ENCODE measurements around the gene ELMO1. TPM values are rescaled to one million over a fixed set of nuclear protein-coding genes. Genes with fewer than 3 reads are reported as not detected.
"Not testable (repeated sequence)": the region's sequence is repeated elsewhere in the genome, so short reads cannot be mapped to it uniquely, and the experiment has no call there.

ELMO1 gene
- total RNA-seq, 2 experiments from 2014 or later, result 101 TPM

DNA sequence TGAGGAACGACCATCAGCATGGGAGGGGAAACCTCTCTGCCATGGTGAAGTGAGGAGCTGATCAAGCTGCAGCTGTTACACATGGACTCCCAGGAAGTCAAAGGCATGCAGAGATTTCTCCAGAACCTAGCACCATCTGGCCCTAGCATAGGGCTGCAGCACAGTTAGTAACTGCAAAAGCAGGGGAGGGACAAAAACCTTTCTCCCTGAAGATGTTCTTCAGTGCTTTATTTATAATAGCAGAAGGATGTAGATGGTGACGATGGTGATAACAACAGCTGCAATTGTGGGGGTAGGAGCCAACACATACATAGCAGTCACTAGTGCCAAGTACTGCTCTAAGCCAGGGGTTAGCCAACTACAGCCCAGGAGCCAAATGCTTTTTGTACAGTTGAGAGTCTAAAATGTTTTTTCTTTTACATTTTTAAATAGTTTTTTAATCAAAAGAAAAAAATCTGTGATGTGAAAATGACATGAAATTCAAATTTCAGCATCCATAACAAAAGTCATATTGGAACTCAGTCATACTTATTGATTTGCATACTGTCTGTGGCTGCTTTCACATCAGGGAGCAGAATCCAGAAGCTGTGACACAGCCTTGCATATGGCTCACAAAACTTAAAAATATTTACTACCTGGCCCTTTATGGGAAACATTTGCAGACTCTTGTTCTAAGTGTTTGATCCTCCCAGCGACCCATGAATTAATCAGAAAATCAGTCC lies 299.5 kb downstream of the ELMO1 start:
- Mint-ChIP-seq H3K4me3 (no peak overlapping the region), H3K27me3 (no peaks in the 10 kb centered on the region), H3K4me1 (no peaks in the 10 kb centered on the region), H3K9me3 (ENCODE audit: low read depth) (no peaks in the 10 kb centered on the region), H3K27ac (no peak overlapping the region), H3K36me3 (peaks cover 21% of the 10 kb centered on the region)
- DNase-seq, result no peak
- CTCF ChIA-PET, result no interaction called here
- ATAC-seq, result no peak

DNA sequence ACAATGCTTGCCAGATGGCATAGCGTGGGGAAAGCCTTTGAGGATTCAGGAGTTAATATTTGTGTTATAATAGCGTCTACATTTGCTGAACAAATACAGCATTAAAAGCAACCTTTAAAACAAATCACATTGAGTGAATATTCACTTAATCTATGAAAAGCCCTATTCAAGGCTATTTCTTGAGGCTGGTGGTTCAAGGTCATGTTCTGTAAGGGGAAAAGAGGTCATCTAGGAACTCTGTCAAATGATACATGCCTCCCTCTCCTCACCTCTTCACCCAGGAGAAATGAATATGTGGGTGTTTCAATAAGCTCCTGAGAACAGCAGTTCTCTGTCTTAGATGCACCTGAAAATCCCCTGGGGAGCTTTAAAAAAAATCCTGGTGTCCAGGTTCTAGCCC lies 303.0 kb downstream of the ELMO1 start:
- H3K36me3 Mint-ChIP-seq, result peaks cover 22% of the 10 kb centered on the region
- no peaks in the 10 kb centered on the region for H3K27me3 Mint-ChIP-seq
- H3K9me3 Mint-ChIP-seq (ENCODE audit: low read depth), result peaks cover 9% of the 10 kb centered on the region
- ATAC-seq (no peak), DNase-seq (no peak)
- H3K27ac Mint-ChIP-seq, result no peak overlapping the region
- H3K4me3 Mint-ChIP-seq, result no peak overlapping the region
- CTCF ChIA-PET, result no interaction called here
- H3K4me1 Mint-ChIP-seq, result no peaks in the 10 kb centered on the region

DNA sequence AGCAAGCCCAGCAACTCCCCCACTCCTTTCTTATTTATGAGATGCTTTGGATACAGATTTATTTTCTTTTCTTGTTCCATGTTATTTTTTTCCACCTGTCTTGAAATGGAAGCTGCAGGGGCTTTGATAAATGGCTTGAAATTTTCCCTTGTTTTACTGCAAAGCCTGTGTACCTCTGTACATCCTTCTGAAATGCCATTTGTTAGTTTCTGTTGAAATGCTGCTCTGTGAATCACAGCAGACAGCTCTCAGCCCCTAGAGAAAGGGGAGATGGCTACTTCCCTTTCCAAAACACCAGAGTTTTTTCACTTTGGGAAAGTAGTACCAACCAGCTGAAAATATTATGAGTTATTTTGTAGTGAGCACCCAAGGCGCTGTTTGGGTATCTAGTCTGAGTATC lies 304.2 kb downstream of the ELMO1 start:
- Mint-ChIP-seq H3K36me3 (peaks cover 32% of the 10 kb centered on the region), H3K27ac (no peak overlapping the region), H3K9me3 (ENCODE audit: low read depth) (peaks cover 12% of the 10 kb centered on the region), H3K27me3 (no peaks in the 10 kb centered on the region), H3K4me3 (no peak overlapping the region), H3K4me1 (no peaks in the 10 kb centered on the region)
- DNase-seq (no peak), ATAC-seq (no peak)
- CTCF ChIA-PET, result no interaction called here

DNA sequence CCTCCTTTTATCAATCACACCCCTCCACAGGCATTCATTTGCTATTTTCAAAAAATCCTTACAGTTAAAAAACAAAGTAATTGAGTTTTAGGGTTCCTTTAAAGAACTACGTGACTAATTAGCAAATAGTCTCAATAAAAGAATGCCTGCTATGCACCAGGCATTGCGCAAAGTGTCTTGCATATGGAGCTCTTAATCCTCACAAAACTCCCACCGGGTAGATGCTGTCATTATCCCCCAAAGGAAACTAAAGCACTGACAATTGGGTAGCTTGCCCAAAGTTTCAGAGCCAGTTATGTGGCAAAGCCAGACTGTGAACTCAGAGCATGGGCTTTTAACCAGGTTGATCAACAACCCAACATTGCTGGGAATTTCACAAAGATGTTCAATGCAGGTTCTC lies 305.7 kb downstream of the ELMO1 start:
- no peaks in the 10 kb centered on the region for H3K27me3 Mint-ChIP-seq
- no peaks in the 10 kb centered on the region for H3K4me1 Mint-ChIP-seq
- no peak overlapping the region for H3K4me3 Mint-ChIP-seq
- H3K27ac Mint-ChIP-seq, result no peak overlapping the region
- H3K9me3 Mint-ChIP-seq (ENCODE audit: low read depth), result peaks cover 16% of the 10 kb centered on the region
- CTCF ChIA-PET, result no interaction called here
- DNase-seq (no peak), ATAC-seq (no peak)
- H3K36me3 Mint-ChIP-seq, result peaks cover 42% of the 10 kb centered on the region

DNA sequence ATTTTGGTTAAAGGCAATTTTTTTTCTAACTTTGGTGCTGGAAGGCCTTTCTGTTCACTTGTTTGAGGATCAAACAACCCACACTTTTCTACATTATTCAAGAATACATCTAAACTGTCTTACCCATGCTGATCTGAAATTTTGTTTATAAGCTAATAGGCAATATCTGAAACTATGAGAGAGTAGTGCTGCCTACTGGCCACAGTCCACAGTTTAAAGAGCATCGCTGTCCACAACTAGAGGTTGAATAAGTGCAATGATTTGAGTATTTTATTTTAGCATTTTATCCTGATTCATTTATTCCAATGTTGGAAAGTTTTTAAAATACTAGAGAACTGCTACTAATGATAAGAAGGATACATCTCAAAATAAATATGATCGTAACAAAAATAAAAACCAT lies 306.9 kb downstream of the ELMO1 start:
- H3K27me3 Mint-ChIP-seq, result no peaks in the 10 kb centered on the region
- CTCF ChIA-PET, result no interaction called here
- no peak for DNase-seq

DNA sequence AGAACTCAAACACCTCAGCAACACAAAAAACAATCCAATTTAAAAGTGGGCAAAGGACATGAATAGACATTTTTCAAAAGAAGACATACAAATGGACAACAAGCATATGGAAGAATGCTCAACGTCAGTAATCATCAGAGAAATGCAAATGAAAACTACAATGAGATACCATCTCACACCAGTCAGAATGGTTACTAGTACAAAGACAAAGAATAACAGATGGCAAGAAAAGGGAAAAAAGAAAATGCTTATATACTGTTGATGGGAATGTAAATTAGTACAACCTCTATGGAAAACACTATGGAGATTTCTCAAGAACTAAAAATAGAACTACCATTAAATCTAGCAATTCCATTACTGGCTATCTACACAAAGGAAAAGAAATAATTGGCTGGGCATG lies 314.8 kb downstream of the ELMO1 start:
- H3K27ac Mint-ChIP-seq; ATAC-seq; H3K4me1 Mint-ChIP-seq; H3K4me3 Mint-ChIP-seq; H3K9me3 Mint-ChIP-seq (ENCODE audit: low read depth); H3K27me3 Mint-ChIP-seq; DNase-seq: not testable (repeated sequence)
- peaks cover 76% of the 10 kb centered on the region for H3K36me3 Mint-ChIP-seq
- CTCF ChIA-PET, result interaction anchor here (1.4 kb wide), 1 partner anchor 48 kb away, joined by 3 read pairs; no protein-coding TSS in a partner anchor

More for the DNA sequence above, 306.9 kb downstream of the ELMO1 start:
- peaks cover 20% of the 10 kb centered on the region for H3K9me3 Mint-ChIP-seq (ENCODE audit: low read depth)
- no peak overlapping the region for H3K27ac Mint-ChIP-seq
- H3K4me1 Mint-ChIP-seq, result no peaks in the 10 kb centered on the region
- no peak overlapping the region for H3K4me3 Mint-ChIP-seq
- peaks cover 46% of the 10 kb centered on the region for H3K36me3 Mint-ChIP-seq
- no peak for ATAC-seq

DNA sequence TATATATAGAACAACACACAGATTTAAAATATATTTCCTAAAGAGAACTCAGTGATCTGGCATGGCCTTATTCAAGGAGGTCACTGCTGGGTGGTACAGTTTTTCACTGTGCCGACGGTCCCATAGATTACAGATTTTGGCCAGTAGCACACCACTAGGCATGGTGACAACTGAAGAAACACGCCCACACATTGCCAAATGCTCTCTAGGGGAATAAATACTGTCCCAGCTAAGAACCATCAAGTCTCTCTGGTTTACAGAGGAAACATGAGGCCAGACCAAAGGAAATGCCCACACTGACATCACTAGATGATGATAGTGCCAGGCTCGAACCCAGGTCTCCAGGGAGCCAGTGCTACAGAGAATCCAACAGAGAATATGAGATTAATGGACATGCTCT lies 316.8 kb downstream of the ELMO1 start:
- H3K27ac Mint-ChIP-seq, result no peak overlapping the region
- CTCF ChIA-PET, result no interaction called here
- DNase-seq, result no peak
- H3K27me3 Mint-ChIP-seq, result no peaks in the 10 kb centered on the region
- peaks cover 9% of the 10 kb centered on the region for H3K4me1 Mint-ChIP-seq
- peaks cover 4% of the 10 kb centered on the region for H3K9me3 Mint-ChIP-seq (ENCODE audit: low read depth)
- H3K36me3 Mint-ChIP-seq, result peaks cover 72% of the 10 kb centered on the region
- H3K4me3 Mint-ChIP-seq, result no peak overlapping the region
- ATAC-seq, result no peak

DNA sequence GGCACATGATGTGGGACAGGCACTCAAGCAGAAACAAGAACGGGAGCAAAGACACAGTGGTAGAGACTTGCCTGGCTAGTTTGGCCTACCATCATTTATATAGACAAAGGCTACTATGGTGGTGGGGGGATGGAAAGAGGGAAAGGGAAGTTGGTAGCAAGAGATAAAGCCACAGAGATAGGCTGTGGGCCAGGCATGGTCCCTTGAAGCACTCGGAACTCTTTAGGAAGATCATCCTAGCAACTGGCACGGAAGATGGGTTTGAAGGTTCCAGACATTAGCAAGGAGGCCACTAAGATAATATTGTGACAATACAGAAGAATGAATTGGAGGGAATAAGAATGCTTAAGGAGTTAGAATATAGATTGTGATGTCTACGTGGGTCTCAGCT lies 319.6 kb downstream of the ELMO1 start:
- Mint-ChIP-seq H3K4me1 (peaks cover 9% of the 10 kb centered on the region), H3K9me3 (ENCODE audit: low read depth) (peaks cover 4% of the 10 kb centered on the region), H3K27me3 (no peaks in the 10 kb centered on the region), H3K27ac (no peak overlapping the region), H3K36me3 (peaks cover 68% of the 10 kb centered on the region), H3K4me3 (no peak overlapping the region)
- CTCF ChIA-PET, result interaction anchor here (0.6 kb wide), 1 partner anchor 124 kb away, joined by 3 read pairs; no protein-coding TSS in a partner anchor
- no peak for DNase-seq
- no peak for ATAC-seq

DNA sequence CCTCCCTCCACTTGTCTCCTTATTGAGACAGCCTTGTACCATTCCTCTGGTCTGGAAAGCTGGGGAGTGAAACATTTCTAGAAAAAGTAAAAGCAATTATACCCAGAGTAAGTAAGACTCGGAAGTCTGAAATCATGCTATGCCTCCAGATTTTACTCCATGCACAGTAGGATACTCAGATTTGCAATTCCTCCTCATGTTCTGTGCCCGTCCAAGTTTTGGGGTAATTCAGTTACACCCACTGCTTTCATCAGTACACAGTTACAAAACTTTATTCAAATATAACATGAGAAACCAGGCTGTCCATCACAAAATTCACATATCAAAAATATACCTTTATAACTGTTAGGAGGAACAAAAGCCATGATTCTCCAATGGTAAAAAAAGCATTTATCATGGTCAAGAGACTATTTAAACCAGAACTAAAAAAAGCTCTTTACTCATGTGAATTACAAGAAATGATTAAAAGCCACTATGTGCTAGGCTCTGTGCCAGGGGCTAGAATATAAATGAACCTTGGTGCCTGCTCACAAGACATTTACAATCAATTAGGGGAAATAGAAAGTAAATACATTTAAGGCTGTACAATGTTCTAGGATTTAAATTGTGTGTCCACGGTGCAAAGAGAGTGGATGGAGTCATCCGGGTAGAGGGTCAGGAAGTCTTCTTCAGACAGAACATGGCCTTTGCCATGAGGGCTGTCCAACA lies 320.2 kb downstream of the ELMO1 start:
- CTCF ChIA-PET, result interaction anchor here (0.6 kb wide), 1 partner anchor 124 kb away, joined by 3 read pairs; no protein-coding TSS in a partner anchor
- Mint-ChIP-seq H3K27ac (no peak overlapping the region), H3K27me3 (no peaks in the 10 kb centered on the region), H3K4me3 (no peak overlapping the region), H3K4me1 (peaks cover 9% of the 10 kb centered on the region), H3K36me3 (peaks cover 66% of the 10 kb centered on the region), H3K9me3 (ENCODE audit: low read depth) (peaks cover 4% of the 10 kb centered on the region)
- ATAC-seq (no peak), DNase-seq (no peak)

DNA sequence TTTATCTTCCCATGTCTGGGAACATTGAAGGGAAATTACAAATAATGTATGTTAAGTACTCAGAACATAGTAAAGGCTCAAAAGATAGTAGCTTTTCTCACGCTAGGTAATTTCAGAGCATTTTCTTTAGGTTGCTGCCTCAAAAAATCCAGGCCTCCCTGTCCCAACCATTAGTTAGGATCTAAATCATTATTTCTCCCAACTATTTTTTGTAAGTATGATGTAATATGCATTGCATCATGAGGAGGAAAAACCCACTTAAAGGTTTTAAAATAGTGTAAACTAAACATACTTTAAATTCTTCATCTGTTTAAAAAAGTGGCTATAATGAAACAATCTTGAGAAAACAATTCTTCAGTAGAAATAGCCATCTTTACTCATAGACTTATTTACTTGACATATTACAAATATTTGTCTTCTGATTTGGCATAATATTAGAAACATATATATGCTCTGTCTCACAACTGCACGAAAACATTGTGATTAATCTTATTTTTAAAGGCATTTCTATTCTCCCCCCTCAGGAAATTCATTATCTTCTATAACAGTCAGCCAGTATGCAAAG lies 329.3 kb downstream of the ELMO1 start:
- ATAC-seq (no peak), DNase-seq (no peak)
- peaks cover 40% of the 10 kb centered on the region for H3K36me3 Mint-ChIP-seq
- no peaks in the 10 kb centered on the region for H3K27me3 Mint-ChIP-seq
- H3K4me1 Mint-ChIP-seq, result peaks cover 2% of the 10 kb centered on the region
- H3K4me3 Mint-ChIP-seq, result no peak overlapping the region
- H3K9me3 Mint-ChIP-seq (ENCODE audit: low read depth), result peaks cover 4% of the 10 kb centered on the region
- CTCF ChIA-PET, result no interaction called here
- no peak overlapping the region for H3K27ac Mint-ChIP-seq

DNA sequence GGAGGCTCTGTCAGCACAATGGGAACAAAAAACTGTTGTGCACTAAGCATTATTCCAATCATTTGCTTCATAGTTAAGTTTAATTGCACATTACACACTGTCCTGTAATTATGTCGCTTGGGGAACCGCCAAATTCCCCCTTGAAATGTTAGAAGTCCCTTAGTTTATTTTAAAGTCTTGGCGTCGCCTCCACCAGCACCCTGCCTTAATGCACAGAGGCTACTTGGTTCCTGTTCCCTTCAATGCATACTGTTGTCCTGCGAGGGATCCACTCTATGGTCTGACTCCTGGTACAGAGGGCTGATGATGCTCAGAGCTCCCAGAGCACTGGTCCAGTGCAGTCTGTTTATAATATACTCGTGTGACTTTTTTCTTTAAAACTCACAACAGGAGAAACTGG lies 330.7 kb downstream of the ELMO1 start:
- DNase-seq (no peak), ATAC-seq (no peak)
- Mint-ChIP-seq H3K4me1 (peaks cover 7% of the 10 kb centered on the region), H3K9me3 (ENCODE audit: low read depth) (peaks cover 4% of the 10 kb centered on the region), H3K36me3 (peaks cover 40% of the 10 kb centered on the region), H3K27ac (no peak overlapping the region), H3K27me3 (no peaks in the 10 kb centered on the region), H3K4me3 (no peak overlapping the region)
- CTCF ChIA-PET, result no interaction called here

DNA sequence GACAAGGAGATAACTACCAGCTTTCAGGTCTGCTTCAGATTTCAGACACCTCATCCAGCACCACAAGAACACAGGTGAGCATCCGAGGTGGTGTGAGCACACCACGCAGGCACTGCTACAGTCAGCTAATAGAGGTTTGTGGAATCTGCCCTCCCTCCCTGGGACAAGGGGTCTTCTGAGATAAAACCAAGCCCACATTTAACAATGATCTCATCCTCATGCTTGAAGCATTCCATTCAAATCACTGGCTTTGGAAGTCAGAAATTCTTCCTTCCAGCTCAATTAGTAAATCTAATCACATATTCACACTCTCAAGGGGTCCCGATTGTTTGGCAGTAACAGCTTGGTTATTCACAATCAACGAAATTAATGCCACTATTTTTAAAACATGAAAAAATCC lies 331.4 kb downstream of the ELMO1 start:
- Mint-ChIP-seq H3K27me3 (no peaks in the 10 kb centered on the region), H3K9me3 (ENCODE audit: low read depth) (peaks cover 3% of the 10 kb centered on the region), H3K27ac (no peak overlapping the region), H3K36me3 (peaks cover 41% of the 10 kb centered on the region), H3K4me3 (no peak overlapping the region), H3K4me1 (peaks cover 6% of the 10 kb centered on the region)
- DNase-seq (no peak), ATAC-seq (no peak)
- CTCF ChIA-PET, result no interaction called here

DNA sequence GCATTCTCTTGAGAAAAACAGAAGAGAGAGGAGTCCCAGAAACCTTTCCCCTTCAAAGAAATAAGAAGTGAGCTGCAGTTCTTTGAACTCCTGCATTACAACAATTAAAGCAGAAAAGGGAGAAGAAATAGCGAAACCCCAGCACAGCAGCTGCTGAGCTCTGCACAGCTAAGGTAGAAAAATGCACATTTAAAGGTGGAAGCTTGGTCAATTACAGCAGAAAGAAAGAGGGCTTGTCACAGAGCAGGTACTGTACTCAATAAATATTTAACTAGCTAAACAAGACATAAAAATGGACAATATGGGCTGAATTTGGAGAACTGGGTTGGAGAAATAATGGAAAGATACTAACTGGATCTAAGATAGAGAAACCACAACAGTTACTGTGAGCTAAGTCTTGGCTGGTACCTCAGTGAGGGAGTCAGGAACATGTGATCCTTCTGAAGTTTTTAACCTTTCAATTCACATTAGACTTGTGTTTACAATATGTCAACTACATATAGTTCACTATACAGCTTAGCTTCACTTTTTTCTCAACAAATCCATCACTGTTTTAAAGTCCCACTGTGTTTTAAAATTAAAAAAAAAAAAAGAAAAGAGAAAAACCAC lies 332.5 kb downstream of the ELMO1 start:
- peaks cover 6% of the 10 kb centered on the region for H3K4me1 Mint-ChIP-seq
- no peaks in the 10 kb centered on the region for H3K27me3 Mint-ChIP-seq
- H3K4me3 Mint-ChIP-seq, result no peak overlapping the region
- no peak overlapping the region for H3K27ac Mint-ChIP-seq
- no peaks in the 10 kb centered on the region for H3K9me3 Mint-ChIP-seq (ENCODE audit: low read depth)
- DNase-seq, result no peak
- H3K36me3 Mint-ChIP-seq, result peaks cover 43% of the 10 kb centered on the region
- CTCF ChIA-PET, result no interaction called here
- ATAC-seq, result no peak

All from activated CD8-positive, alpha-beta memory T cell treated with anti-CD3 and anti-CD28 coated beads, Interleukin-2, amount 10 ng/mL, durations not matched to agents 7 days and 5 days (primary cell).